ENCODE measurements around the gene RALGPS2.
"Not testable (repeated sequence)": the region's sequence is repeated elsewhere in the genome, so short reads cannot be mapped to it uniquely, and the experiment has no call there.

Gene RALGPS2

GRCh38 chr1:178944729-178945128 lies 219.7 kb downstream of the RALGPS2 start:
- H3K4me3 ChIP-seq (ENCODE audit: control insufficient read depth, low read depth, low read length) = no peak overlapping the region
- DNase-seq (ENCODE audit: low read depth) = no peak
- TF ChIP-seq CTCF (conservative IDR thresholded peaks at IDR 0.05; ENCODE audit: control insufficient read depth, insufficient read depth, low read depth, low read length) = no peak

GRCh38 chr1:178945763-178946266 lies 220.8 kb downstream of the RALGPS2 start:
- no peak for TF ChIP-seq CTCF (conservative IDR thresholded peaks at IDR 0.05; ENCODE audit: control insufficient read depth, insufficient read depth, low read depth, low read length)
- no peak overlapping the region for H3K4me3 ChIP-seq (ENCODE audit: control insufficient read depth, low read depth, low read length)
- peak; percentile 18 for DNase-seq (ENCODE audit: low read depth)

- no peak for TF ChIP-seq CTCF (conservative IDR thresholded peaks at IDR 0.05; ENCODE audit: control insufficient read depth, insufficient read depth, low read depth, low read length)
- no peak for DNase-seq (ENCODE audit: low read depth)
- H3K4me3 ChIP-seq (ENCODE audit: control insufficient read depth, low read depth, low read length) = no peak overlapping the region
Observed at GRCh38 chr1:178946416-178946815, 221.4 kb downstream of the RALGPS2 start.

GRCh38 chr1:178946855-178947676 lies 222.0 kb downstream of the RALGPS2 start:
- no peak for TF ChIP-seq CTCF (conservative IDR thresholded peaks at IDR 0.05; ENCODE audit: control insufficient read depth, insufficient read depth, low read depth, low read length)
- no peak for DNase-seq (ENCODE audit: low read depth)
- H3K4me3 ChIP-seq (ENCODE audit: control insufficient read depth, low read depth, low read length) = no peak overlapping the region

GRCh38 chr1:178947677-178947981 lies 222.6 kb downstream of the RALGPS2 start:
- no peak for TF ChIP-seq CTCF (conservative IDR thresholded peaks at IDR 0.05; ENCODE audit: control insufficient read depth, insufficient read depth, low read depth, low read length)
- H3K4me3 ChIP-seq (ENCODE audit: control insufficient read depth, low read depth, low read length) = no peak overlapping the region
- no peak for DNase-seq (ENCODE audit: low read depth)

- DNase-seq (ENCODE audit: low read depth) = no peak
- no peak overlapping the region for H3K4me3 ChIP-seq (ENCODE audit: control insufficient read depth, low read depth, low read length)
- TF ChIP-seq CTCF (conservative IDR thresholded peaks at IDR 0.05; ENCODE audit: control insufficient read depth, insufficient read depth, low read depth, low read length) = no peak
Observed at GRCh38 chr1:178948676-178949075, 223.6 kb downstream of the RALGPS2 start.

- DNase-seq (ENCODE audit: low read depth); H3K4me3 ChIP-seq (ENCODE audit: control insufficient read depth, low read depth, low read length): not testable (repeated sequence)
Observed at GRCh38 chr1:178949866-178950265, 224.8 kb downstream of the RALGPS2 start.
